K562 (cell line): ENCODE data around the gene PDE4A. TPM values are rescaled to one million over a fixed set of nuclear protein-coding genes. Genes with fewer than 3 reads are reported as not detected.

ENCODE experiments used
- ARID2 ChIP-seq: fragments of 450-650 bp; IDR thresholded peaks from 2 replicates; pipeline ENCODE4 v1.6.1; 2017; ENCODE audit warnings: antibody characterized with exemption, mild to moderate bottlenecking
- BCOR ChIP-seq: fragments of 450-650 bp; IDR thresholded peaks from 2 replicates; pipeline ENCODE4 v1.6.1; 2016
- GATAD2A ChIP-seq: fragments of 450-650 bp; IDR thresholded peaks from 2 replicates; pipeline ENCODE4 v1.6.1; 2017
- KLF13 ChIP-seq: fragments of 450-650 bp; IDR thresholded peaks from 2 replicates; pipeline ENCODE4 v1.6.1; 2016; ENCODE audit warnings: missing genetic modification characterization, low read depth, mild to moderate bottlenecking, missing compliant biosample characterization, moderate library complexity, borderline replicate concordance
- MTA1 ChIP-seq: fragments of 450-650 bp; IDR thresholded peaks from 2 replicates; pipeline ENCODE4 v1.6.1; 2017; ENCODE audit warnings: borderline replicate concordance
- NFYB ChIP-seq: IDR thresholded peaks from 2 replicates; pipeline ENCODE4 v1.6.1; 2011; ENCODE audit warnings: mild to moderate bottlenecking, moderate library complexity; ENCODE audit not compliant: insufficient read length; ENCODE audit errors: extremely low read depth
- POLR2G ChIP-seq: fragments of 200-400 bp; formaldehyde crosslinking; IDR thresholded peaks from 2 replicates; pipeline ENCODE4 v1.6.1; 2017; ENCODE audit warnings: low read depth, mild to moderate bottlenecking, antibody characterized with exemption, low read length, moderate library complexity
- POLR3A ChIP-seq: IDR thresholded peaks from 2 replicates; pipeline ENCODE4 v1.6.1; 2011; ENCODE audit warnings: borderline replicate concordance, mild to moderate bottlenecking, moderate library complexity; ENCODE audit not compliant: insufficient read length, insufficient read depth; ENCODE audit errors: extremely low read depth
- TEAD1 ChIP-seq, 2 experiments: fragments of 450-650 bp in 1 of 2; sonication (generic) in 1 of 2; formaldehyde crosslinking; IDR thresholded peaks; 2 replicates each; pipeline versions ENCODE4 v1.4.0 to v1.8.0; 2020 to 2022; ENCODE audit warnings: mild to moderate bottlenecking in 2 of 2, missing genetic modification reagents in 1 of 2
- ZNF184 ChIP-seq: sonication (generic); formaldehyde crosslinking; IDR thresholded peaks from 2 replicates; pipeline ENCODE4 v1.5.0; 2020; ENCODE audit warnings: missing genetic modification reagents
- polyA plus RNA-seq, 8 experiments: library from polyadenylated mRNA; depleted of rRNA in 4 of 8; stranded (reverse) in 5 of 8; unstranded in 3 of 8; fragments of >200 nt; fragmentation: Nextera tagmentation in 2 of 8; fragmentation: Illumina TruSeq in 1 of 8; extraction: Ambion mirVana in 2 of 8; extraction: Trizol in 1 of 8; gene quantifications; 2 replicates each; pipeline versions ENCODE4 v1.2.1 to v1.2.3, GENCODE V29; 2011 to 2014; ENCODE audit warnings: inconsistent platforms in 1 of 8, missing spikeins in 1 of 8
- total RNA-seq, 7 experiments: library from RNA; depleted of rRNA in 6 of 7; stranded (reverse); fragments of >200 nt in 6 of 7; fragmentation: Illumina TruSeq in 2 of 7; extraction: Trizol in 2 of 7; gene quantifications; 2 replicates each; pipeline versions ENCODE4 v1.2.1 to v1.2.3, GENCODE V29; 2011 to 2021; ENCODE audit warnings: low replicate concordance in 1 of 7
- TF ChIP-seq, protein P1 (sequence below): fragments of 450-650 bp; IDR thresholded peaks from 2 replicates; pipeline ENCODE4 v1.6.1; 2016; ENCODE audit warnings: low read depth
- TF ChIP-seq, protein P2 (sequence below), 2 experiments: fragments of 450-650 bp in 1 of 2; sonication (generic) in 1 of 2; formaldehyde crosslinking in 1 of 2; IDR thresholded peaks; 2 replicates each; pipeline versions ENCODE4 v1.7.1 to v1.9.0; 2016 to 2022; ENCODE audit warnings: inconsistent platforms in 1 of 2, mild to moderate bottlenecking in 1 of 2, missing genetic modification reagents in 1 of 2

Gene PDE4A
- total and polyA plus RNA-seq, 9 of the 15 experiments (the other 6 are each of a cell fraction or from before 2014, with no cell fraction given): 0.66 to 26.9 (median 4.6) TPM

DNA sequence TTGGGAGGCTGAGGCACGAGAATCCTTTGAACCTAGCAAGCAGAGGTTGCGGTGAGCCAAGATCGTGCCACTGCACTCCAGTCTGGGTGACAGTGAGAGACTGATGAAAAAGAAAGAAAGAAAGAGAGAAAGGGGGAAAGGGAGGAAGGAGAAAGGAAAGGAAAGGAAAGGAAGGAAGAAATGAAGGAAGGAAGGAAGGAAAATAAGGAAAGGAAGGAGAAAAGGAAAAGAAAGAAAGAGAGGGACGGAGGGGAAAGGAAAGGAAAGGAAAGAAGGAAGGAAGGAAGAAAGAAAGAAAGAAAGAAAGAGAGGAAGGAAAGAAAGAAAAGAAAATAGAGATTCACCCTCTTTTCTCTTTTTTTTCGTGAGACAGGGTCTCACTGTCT, 8.7 kb downstream of the PDE4A start (continued):
- TF ChIP-seq GATAD2A (peak; percentile 82; the same call in 1 of the 2 replicates), ZNF184 (no peak), MTA1 (peak; percentile 88), POLR3A (no peak), TEAD1 (CRISPR knock-in tag; IDR thresholded peaks at IDR 0.05) (no peak), NFYB (no peak), KLF13 (no peak), BCOR (no peak), ARID2 (peak; percentile 69), POLR2G (no peak)
- TF ChIP-seq, protein P1, sequence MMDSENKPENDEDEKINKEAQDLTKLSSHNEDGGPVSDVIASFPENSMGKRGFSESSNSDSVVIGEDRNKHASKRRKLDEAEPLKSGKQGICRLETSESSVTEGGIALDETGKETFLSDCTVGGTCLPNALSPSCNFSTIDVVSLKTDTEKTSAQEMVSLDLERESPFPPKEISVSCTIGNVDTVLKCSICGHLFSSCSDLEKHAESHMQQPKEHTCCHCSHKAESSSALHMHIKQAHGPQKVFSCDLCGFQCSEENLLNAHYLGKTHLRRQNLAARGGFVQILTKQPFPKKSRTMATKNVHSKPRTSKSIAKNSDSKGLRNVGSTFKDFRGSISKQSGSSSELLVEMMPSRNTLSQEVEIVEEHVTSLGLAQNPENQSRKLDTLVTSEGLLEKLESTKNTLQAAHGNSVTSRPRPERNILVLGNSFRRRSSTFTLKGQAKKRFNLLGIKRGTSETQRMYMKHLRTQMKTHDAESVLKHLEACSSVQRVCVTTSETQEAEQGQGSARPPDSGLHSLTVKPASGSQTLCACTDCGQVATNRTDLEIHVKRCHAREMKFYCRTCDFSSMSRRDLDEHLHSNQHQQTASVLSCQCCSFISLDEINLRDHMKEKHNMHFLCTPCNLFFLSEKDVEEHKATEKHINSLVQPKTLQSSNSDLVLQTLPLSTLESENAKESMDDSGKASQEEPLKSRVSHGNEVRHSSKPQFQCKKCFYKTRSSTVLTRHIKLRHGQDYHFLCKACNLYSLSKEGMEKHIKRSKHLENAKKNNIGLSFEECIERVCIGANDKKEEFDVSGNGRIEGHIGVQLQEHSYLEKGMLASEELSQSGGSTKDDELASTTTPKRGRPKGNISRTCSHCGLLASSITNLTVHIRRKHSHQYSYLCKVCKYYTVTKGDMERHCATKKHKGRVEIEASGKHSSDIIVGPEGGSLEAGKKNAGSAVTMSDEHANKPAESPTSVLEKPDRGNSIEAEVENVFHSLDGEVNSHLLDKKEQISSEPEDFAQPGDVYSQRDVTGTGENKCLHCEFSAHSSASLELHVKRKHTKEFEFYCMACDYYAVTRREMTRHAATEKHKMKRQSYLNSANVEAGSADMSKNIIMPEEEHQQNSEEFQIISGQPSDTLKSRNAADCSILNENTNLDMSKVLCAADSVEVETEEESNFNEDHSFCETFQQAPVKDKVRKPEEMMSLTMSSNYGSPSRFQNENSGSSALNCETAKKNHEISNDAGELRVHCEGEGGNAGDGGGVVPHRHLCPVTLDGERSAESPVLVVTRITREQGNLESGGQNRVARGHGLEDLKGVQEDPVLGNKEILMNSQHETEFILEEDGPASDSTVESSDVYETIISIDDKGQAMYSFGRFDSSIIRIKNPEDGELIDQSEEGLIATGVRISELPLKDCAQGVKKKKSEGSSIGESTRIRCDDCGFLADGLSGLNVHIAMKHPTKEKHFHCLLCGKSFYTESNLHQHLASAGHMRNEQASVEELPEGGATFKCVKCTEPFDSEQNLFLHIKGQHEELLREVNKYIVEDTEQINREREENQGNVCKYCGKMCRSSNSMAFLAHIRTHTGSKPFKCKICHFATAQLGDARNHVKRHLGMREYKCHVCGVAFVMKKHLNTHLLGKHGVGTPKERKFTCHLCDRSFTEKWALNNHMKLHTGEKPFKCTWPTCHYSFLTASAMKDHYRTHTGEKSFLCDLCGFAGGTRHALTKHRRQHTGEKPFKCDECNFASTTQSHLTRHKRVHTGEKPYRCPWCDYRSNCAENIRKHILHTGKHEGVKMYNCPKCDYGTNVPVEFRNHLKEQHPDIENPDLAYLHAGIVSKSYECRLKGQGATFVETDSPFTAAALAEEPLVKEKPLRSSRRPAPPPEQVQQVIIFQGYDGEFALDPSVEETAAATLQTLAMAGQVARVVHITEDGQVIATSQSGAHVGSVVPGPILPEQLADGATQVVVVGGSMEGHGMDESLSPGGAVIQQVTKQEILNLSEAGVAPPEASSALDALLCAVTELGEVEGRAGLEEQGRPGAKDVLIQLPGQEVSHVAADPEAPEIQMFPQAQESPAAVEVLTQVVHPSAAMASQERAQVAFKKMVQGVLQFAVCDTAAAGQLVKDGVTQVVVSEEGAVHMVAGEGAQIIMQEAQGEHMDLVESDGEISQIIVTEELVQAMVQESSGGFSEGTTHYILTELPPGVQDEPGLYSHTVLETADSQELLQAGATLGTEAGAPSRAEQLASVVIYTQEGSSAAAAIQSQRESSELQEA: peak; percentile 22; the same call in 1 of the 2 replicates
- TF ChIP-seq, protein P2, sequence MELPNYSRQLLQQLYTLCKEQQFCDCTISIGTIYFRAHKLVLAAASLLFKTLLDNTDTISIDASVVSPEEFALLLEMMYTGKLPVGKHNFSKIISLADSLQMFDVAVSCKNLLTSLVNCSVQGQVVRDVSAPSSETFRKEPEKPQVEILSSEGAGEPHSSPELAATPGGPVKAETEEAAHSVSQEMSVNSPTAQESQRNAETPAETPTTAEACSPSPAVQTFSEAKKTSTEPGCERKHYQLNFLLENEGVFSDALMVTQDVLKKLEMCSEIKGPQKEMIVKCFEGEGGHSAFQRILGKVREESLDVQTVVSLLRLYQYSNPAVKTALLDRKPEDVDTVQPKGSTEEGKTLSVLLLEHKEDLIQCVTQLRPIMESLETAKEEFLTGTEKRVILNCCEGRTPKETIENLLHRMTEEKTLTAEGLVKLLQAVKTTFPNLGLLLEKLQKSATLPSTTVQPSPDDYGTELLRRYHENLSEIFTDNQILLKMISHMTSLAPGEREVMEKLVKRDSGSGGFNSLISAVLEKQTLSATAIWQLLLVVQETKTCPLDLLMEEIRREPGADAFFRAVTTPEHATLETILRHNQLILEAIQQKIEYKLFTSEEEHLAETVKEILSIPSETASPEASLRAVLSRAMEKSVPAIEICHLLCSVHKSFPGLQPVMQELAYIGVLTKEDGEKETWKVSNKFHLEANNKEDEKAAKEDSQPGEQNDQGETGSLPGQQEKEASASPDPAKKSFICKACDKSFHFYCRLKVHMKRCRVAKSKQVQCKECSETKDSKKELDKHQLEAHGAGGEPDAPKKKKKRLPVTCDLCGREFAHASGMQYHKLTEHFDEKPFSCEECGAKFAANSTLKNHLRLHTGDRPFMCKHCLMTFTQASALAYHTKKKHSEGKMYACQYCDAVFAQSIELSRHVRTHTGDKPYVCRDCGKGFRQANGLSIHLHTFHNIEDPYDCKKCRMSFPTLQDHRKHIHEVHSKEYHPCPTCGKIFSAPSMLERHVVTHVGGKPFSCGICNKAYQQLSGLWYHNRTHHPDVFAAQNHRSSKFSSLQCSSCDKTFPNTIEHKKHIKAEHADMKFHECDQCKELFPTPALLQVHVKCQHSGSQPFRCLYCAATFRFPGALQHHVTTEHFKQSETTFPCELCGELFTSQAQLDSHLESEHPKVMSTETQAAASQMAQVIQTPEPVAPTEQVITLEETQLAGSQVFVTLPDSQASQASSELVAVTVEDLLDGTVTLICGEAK (IDR thresholded peaks at IDR 0.05): no peak
- TF ChIP-seq, protein P2 (CRISPR knock-in tag; IDR thresholded peaks at IDR 0.05): no peak
